K562 (cell line): ENCODE measurements around the gene FRMD1. TPM values are rescaled to one million over a fixed set of nuclear protein-coding genes. Genes with fewer than 3 reads are reported as not detected.

Source experiments
- ATAC-seq: fragments of 200-7000 bp; cut with Tn5 transposase; 3 replicates; pipeline ENCODE4 v1.9.1; 2020; ENCODE audit warnings: moderate library complexity
- BruUV-seq: library from RNA; stranded (reverse); fragments of 400-500 nt; replicated peaks from 2 replicates; lab custom pipeline; 2021; lab: Mats Ljungman, UMichigan
- CTCF ChIA-PET: fragments of 300-600 bp; formaldehyde crosslinking; extraction: SDS; loops from one replicate; lab custom pipeline; 2021; ENCODE audit warnings: low intra/inter-chr PET ratio; lab: Yijun Ruan, JAX
- POLR2A ChIA-PET: fragments of 300-600, 350-650 bp; sonication (Branson Sonifier 250); formaldehyde crosslinking; extraction: SDS; loops from one replicate; lab custom pipeline; 2021; ENCODE audit warnings: antibody characterized with exemption, inconsistent platforms; lab: Yijun Ruan, JAX
- DNase-seq, 4 experiments: peaks; one replicate each; pipeline versions ENCODE4 v3.0.0 to v3.0.0-alpha.2; 2011 to 2018; ENCODE audit warnings: low spot score in 3 of 4, mixed read lengths in 3 of 4; ENCODE audit errors: extremely low read depth in 1 of 4
- FAIRE-seq: peaks from 2 replicates; lab custom pipeline; 2011; peaks lifted over from hg19 to GRCh38; lab: Jason Lieb, UNC
- H2AFZ ChIP-seq: 2 replicates; pipeline ENCODE4 v1.6.0; 2011; ENCODE audit warnings: low read depth, low read length, control low read depth, inconsistent platforms
- H3K27ac ChIP-seq: fragments of 200-600 bp; 3 replicates; pipeline ENCODE4 v1.8.0; 2011; ENCODE audit warnings: low read depth, mild to moderate bottlenecking, control low read depth, inconsistent platforms, low read length, moderate library complexity, mixed read lengths; ENCODE audit errors: extremely low read depth
- H3K27me3 ChIP-seq, 2 experiments: fragments of 300-600 bp in 1 of 2; 2 replicates in 1 of 2; 3 replicates in 1 of 2; pipeline versions ENCODE4 v1.6.0 to v1.8.0; 2011; ENCODE audit warnings: inconsistent platforms in 2 of 2, low read length in 2 of 2, mild to moderate bottlenecking in 1 of 2, mixed read lengths in 1 of 2, moderate library complexity in 1 of 2; ENCODE audit not compliant: control insufficient read depth in 2 of 2, insufficient read depth in 2 of 2
- H3K36me3 ChIP-seq: fragments of 300-600 bp; 3 replicates; pipeline ENCODE4 v1.8.0; 2011; ENCODE audit warnings: mild to moderate bottlenecking, low read length, inconsistent platforms; ENCODE audit not compliant: control insufficient read depth, insufficient read depth
- H3K4me1 ChIP-seq, 2 experiments: fragments of 200-600 bp in 1 of 2; replicated peaks in 1 of 2; 2 replicates in 1 of 2; 3 replicates in 1 of 2; pipeline versions ENCODE4 v1.5.1 to v1.8.0; 2011; ENCODE audit warnings: inconsistent platforms in 2 of 2, low read length in 2 of 2, mild to moderate bottlenecking in 1 of 2, mixed read lengths in 1 of 2, moderate library complexity in 1 of 2; ENCODE audit not compliant: control insufficient read depth in 2 of 2, insufficient read depth in 2 of 2
- H3K4me2 ChIP-seq: 2 replicates; pipeline ENCODE4 v1.6.1; 2011; ENCODE audit warnings: low read length, control low read depth, inconsistent platforms, mixed read lengths; ENCODE audit not compliant: insufficient read depth
- H3K4me3 ChIP-seq: fragments of 200-600 bp; sonication (generic), shearing (Covaris generic); 2 replicates; pipeline ENCODE4 v1.5.1; 2016; ENCODE audit warnings: control low read depth, inconsistent platforms
- H3K79me2 ChIP-seq: fragments of 200-600 bp; 3 replicates; pipeline ENCODE4 v1.8.0; 2011; ENCODE audit warnings: low read length, inconsistent platforms; ENCODE audit not compliant: control insufficient read depth, insufficient read depth
- H3K9ac ChIP-seq, 2 experiments: 2 replicates each; pipeline versions ENCODE4 v1.6.0 to v1.6.1; 2011; ENCODE audit warnings: low read depth in 2 of 2, low read length in 2 of 2, control low read depth in 1 of 2, inconsistent platforms in 1 of 2, mild to moderate bottlenecking in 1 of 2, mixed read lengths in 1 of 2; ENCODE audit not compliant: insufficient read depth in 1 of 2
- H3K9me1 ChIP-seq: one replicate; pipeline ENCODE4 v1.6.0; 2011; ENCODE audit warnings: inconsistent platforms, mild to moderate bottlenecking, low read length, moderate library complexity; ENCODE audit not compliant: control insufficient read depth, insufficient read depth
- H3K9me3 ChIP-seq: replicated peaks from 2 replicates; pipeline ENCODE4 v1.5.1; 2011; ENCODE audit warnings: low read depth, low read length, inconsistent platforms; ENCODE audit not compliant: control insufficient read depth, insufficient read depth
- H4K20me1 ChIP-seq: replicated peaks from 2 replicates; pipeline ENCODE4 v1.6.1; 2011; ENCODE audit warnings: low read length, inconsistent platforms, mixed read lengths; ENCODE audit not compliant: control insufficient read depth, insufficient read depth
- EZH2 ChIP-seq: IDR thresholded peaks from 2 replicates; pipeline ENCODE4 v1.6.1; 2012; ENCODE audit warnings: low read depth, mild to moderate bottlenecking, inconsistent platforms, low read length, borderline replicate concordance
- SMARCA4 ChIP-seq: fragments of 450-650 bp; IDR thresholded peaks from 2 replicates; pipeline ENCODE4 v1.6.1; 2016
- TRIM24 ChIP-seq, 2 experiments: fragments of 450-650 bp; IDR thresholded peaks; 2 replicates each; pipeline ENCODE4 v1.6.1; 2016
- WGBS: fragments of 100-300 bp; shearing (Covaris generic); methylation state at CpG from one replicate; pipeline ENCODE4 v1.1.6; 2016; ENCODE audit warnings: low coverage, mixed read lengths; ENCODE audit not compliant: insufficient coverage; ENCODE audit errors: missing lambda C conversion rate; 5-methylcytosine and 5-hydroxymethylcytosine counted together
- in situ Hi-C: fragments of 300-500 bp; cut with MboI; formaldehyde crosslinking; loops from 4 replicates; pipeline ENCODE4 v1.15.0; 2018; ENCODE audit warnings: inconsistent platforms, mixed read lengths
- intact Hi-C: fragments of 100-400 bp; cut with micrococcal nuclease; formaldehyde crosslinking; loops from 2 replicates; pipeline ENCODE4 v1.14.2; 2022
- polyA plus RNA-seq, 8 experiments: library from polyadenylated mRNA; depleted of rRNA in 4 of 8; stranded (reverse) in 5 of 8; unstranded in 3 of 8; fragments of >200 nt; fragmentation: Nextera tagmentation in 2 of 8; fragmentation: Illumina TruSeq in 1 of 8; extraction: Ambion mirVana in 2 of 8; extraction: Trizol in 1 of 8; gene quantifications; 2 replicates each; pipeline versions ENCODE4 v1.2.1 to v1.2.3, GENCODE V29; 2011 to 2014; ENCODE audit warnings: inconsistent platforms in 1 of 8, missing spikeins in 1 of 8
- total RNA-seq, 7 experiments: library from RNA; depleted of rRNA in 6 of 7; stranded (reverse); fragments of >200 nt in 6 of 7; fragmentation: Illumina TruSeq in 2 of 7; extraction: Trizol in 2 of 7; gene quantifications; 2 replicates each; pipeline versions ENCODE4 v1.2.1 to v1.2.3, GENCODE V29; 2011 to 2021; ENCODE audit warnings: low replicate concordance in 1 of 7

The FRMD1 gene
- total and polyA plus RNA-seq, 9 of the 15 experiments (the other 6 are each of a cell fraction or from before 2014, with no cell fraction given): 0.01 to 0.04 (median 0.01) TPM; not detected in 6

DNA sequence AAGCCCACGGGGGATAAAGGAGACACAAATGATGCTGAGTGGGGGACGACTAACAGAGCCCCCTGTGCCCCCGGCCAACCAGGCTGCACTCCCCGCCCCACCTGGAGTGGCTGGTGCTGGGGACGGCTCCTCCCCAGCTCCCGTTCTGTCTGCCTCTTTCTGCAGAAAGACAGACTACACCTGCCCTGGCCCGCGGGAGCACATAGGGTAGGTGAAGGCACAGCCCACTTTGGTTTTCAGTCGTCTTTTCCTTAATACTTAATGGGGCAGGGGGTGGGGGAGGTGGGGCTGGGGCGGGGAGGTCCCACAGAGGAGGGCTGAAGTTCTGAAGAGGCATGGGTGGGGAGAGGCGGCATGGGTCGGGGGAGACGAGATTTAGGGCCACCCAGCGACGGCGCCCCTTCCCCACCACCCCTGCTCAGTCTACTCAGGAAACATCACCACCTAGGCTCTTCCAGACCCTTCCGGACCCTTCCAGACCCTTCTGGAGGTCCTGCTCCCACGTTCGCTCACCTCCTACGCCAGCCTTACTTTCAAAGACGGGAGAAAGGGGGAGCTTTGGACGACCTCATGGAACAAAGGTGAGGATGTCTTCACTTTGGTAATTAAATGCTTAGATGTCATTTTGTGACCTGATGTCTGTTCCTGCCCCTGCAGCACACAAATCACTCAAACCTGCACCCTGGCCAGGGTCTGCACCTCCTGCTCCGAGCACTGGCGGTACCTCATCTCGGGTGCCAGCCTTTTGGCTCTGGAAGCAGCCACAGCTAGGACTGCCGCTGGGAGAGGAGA lies 21.2 kb upstream of the FRMD1 start:
- Histone ChIP-seq H3K9ac (no peak overlapping the region), H3K4me1 (peaks cover 0 to 16% of the 10 kb centered on the region in 2 experiments; a peak in 1 of 5 replicates), H3K79me2 (no peaks in the 10 kb centered on the region), H3K4me3 (no peak overlapping the region), H3K27ac (no peak overlapping the region), H4K20me1 (peaks cover 15% of the 10 kb centered on the region), H3K4me2 (no peak overlapping the region), H3K9me1 (no peaks in the 10 kb centered on the region), H2AFZ (no peak overlapping the region), H3K9me3 (no peaks in the 10 kb centered on the region), H3K36me3 (no peaks in the 10 kb centered on the region), H3K27me3 (peaks cover 68 to 87% of the 10 kb centered on the region in 2 experiments)
- TF ChIP-seq SMARCA4: no peak
- no peak for TF ChIP-seq TRIM24 (IDR thresholded peaks at IDR 0.05)
- 0 out of 2 replicates have a peak, but pooled peaks have one; percentile 62 for TF ChIP-seq EZH2
- 3% methylated on average over 21 of the region's 26 CpGs for WGBS
- no peak for DNase-seq
- intact Hi-C loops: no loop called here
- in situ Hi-C loops: no loop called here
- CTCF ChIA-PET: no interaction called here
- BruUV-seq: no TSS peak
- no peak for FAIRE-seq
- no peak for ATAC-seq
- POLR2A ChIA-PET: no interaction called here
